Loucy (cell line): Measurements from ENCODE around the gene MGAT5.

ENCODE experiments used
- H2AFZ ChIP-seq: fragments of 200-600 bp; sonication (generic); 2 replicates; pipeline ENCODE4 v1.6.0; 2016; ENCODE audit warnings: antibody characterized with exemption, mild to moderate bottlenecking, low read length, moderate library complexity
- H3F3A ChIP-seq: fragments of 200-600 bp; 2 replicates; pipeline ENCODE4 v1.6.0; 2016; ENCODE audit warnings: antibody characterized with exemption, low read depth, mild to moderate bottlenecking
- H3K27me3 ChIP-seq: fragments of 200-600 bp; sonication (generic); 2 replicates; pipeline ENCODE4 v1.6.1; 2014; ENCODE audit warnings: low read length, mild to moderate bottlenecking; ENCODE audit not compliant: insufficient read depth, poor library complexity, severe bottlenecking
- H3K36me3 ChIP-seq: fragments of 200-600 bp; sonication (generic); 2 replicates; pipeline ENCODE4 v1.6.1; 2016; ENCODE audit warnings: low read length; ENCODE audit not compliant: insufficient read depth
- H3K4me1 ChIP-seq: fragments of 200-600 bp; sonication (generic); 2 replicates; pipeline ENCODE4 v1.5.1; 2014; ENCODE audit warnings: low read length, mild to moderate bottlenecking; ENCODE audit not compliant: insufficient read depth, poor library complexity, severe bottlenecking
- H3K4me2 ChIP-seq: fragments of 200-600 bp; sonication (generic); 2 replicates; pipeline ENCODE4 v1.6.0; 2014; ENCODE audit warnings: antibody characterized with exemption, low read length, low read depth, mild to moderate bottlenecking; ENCODE audit not compliant: poor library complexity, severe bottlenecking
- H3K4me3 ChIP-seq: fragments of 200-600 bp; sonication (generic); 2 replicates; pipeline ENCODE4 v1.5.1; 2014; ENCODE audit warnings: low read length, mild to moderate bottlenecking, mixed read lengths; ENCODE audit not compliant: poor library complexity, severe bottlenecking
- H3K79me2 ChIP-seq: fragments of 200-600 bp; sonication (generic); 2 replicates; pipeline ENCODE4 v1.6.1; 2014; ENCODE audit warnings: low read length; ENCODE audit not compliant: insufficient read depth
- H3K9ac ChIP-seq: fragments of 200-600 bp; sonication (generic); 2 replicates; pipeline ENCODE4 v1.6.0; 2014; ENCODE audit warnings: mild to moderate bottlenecking, low read depth, low read length, moderate library complexity; ENCODE audit not compliant: poor library complexity, severe bottlenecking
- H3K9me2 ChIP-seq: fragments of 200-600 bp; sonication (generic); replicated peaks from 2 replicates; pipeline ENCODE4 v1.6.1; 2016; ENCODE audit warnings: low read depth, low read length, mixed read lengths
- H3K9me3 ChIP-seq: fragments of 200-600 bp; sonication (generic); 2 replicates; pipeline ENCODE4 v1.6.1; 2014; ENCODE audit warnings: mild to moderate bottlenecking, antibody characterized with exemption, low read length, low read depth; ENCODE audit not compliant: insufficient read depth
- H4K20me1 ChIP-seq: fragments of 200-600 bp; sonication (generic); 2 replicates; pipeline ENCODE4 v1.6.0; 2014; ENCODE audit warnings: antibody characterized with exemption, low read length, mild to moderate bottlenecking; ENCODE audit not compliant: insufficient read depth, poor library complexity, severe bottlenecking
- EZH2phosphoT487 ChIP-seq: fragments of 200-600 bp; IDR thresholded peaks from 2 replicates; pipeline ENCODE4 v1.6.1; 2018; ENCODE audit warnings: antibody characterized with exemption, mild to moderate bottlenecking, moderate library complexity, borderline replicate concordance
- TF ChIP-seq, protein P1 (sequence below): fragments of 200-600 bp; sonication (generic); conservative IDR thresholded peaks from 2 replicates; pipeline ENCODE4 v1.5.1; 2014; ENCODE audit warnings: mild to moderate bottlenecking, antibody characterized with exemption, low read length

MGAT5 gene, protein sequence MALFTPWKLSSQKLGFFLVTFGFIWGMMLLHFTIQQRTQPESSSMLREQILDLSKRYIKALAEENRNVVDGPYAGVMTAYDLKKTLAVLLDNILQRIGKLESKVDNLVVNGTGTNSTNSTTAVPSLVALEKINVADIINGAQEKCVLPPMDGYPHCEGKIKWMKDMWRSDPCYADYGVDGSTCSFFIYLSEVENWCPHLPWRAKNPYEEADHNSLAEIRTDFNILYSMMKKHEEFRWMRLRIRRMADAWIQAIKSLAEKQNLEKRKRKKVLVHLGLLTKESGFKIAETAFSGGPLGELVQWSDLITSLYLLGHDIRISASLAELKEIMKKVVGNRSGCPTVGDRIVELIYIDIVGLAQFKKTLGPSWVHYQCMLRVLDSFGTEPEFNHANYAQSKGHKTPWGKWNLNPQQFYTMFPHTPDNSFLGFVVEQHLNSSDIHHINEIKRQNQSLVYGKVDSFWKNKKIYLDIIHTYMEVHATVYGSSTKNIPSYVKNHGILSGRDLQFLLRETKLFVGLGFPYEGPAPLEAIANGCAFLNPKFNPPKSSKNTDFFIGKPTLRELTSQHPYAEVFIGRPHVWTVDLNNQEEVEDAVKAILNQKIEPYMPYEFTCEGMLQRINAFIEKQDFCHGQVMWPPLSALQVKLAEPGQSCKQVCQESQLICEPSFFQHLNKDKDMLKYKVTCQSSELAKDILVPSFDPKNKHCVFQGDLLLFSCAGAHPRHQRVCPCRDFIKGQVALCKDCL

DNA sequence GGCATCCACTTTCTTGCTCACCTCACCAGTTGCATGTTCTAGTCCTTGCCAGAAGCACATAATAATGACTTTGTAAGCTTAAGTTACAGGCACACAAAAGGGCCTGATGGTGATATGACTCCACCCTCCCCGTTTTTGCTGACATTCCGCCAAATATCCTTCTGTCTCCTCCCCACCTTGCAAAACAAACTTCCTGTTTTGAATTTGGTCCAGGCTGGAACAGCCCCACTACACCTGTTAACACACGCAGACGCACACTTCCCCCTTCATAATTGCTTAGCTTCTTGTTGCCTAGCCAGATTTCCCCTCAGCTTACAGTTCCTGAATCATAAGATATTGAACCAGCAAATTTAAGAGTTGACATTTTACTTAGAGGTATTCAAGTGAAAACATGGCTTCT, at the start of gene MGAT5:
Gene MGAT5, plus strand, starts transcription at position 269 of the 400 bp plus-strand sequence. CDS start 332 bp downstream, outside the sequence.
- Histone ChIP-seq H3K9me3 (no peaks in the 10 kb centered on the region), H3K79me2 (peaks cover 86% of the 10 kb centered on the region), H3K4me2 (no peak within 1 kb of the TSS), H3K4me3 (no peak within 1 kb of the TSS), H2AFZ (no peak within 1 kb of the TSS), H3K9ac (no peak within 1 kb of the TSS), H3K36me3 (peaks cover 11% of the 10 kb centered on the region; the same call in 1 of the 2 replicates), H3F3A (no peaks in the 10 kb centered on the region), H3K4me1 (peaks cover 90% of the 10 kb centered on the region), H3K9me2 (no peaks in the 10 kb centered on the region), H3K27me3 (no peaks in the 10 kb centered on the region), H4K20me1 (no peaks in the 10 kb centered on the region)
- TF ChIP-seq, protein P1, sequence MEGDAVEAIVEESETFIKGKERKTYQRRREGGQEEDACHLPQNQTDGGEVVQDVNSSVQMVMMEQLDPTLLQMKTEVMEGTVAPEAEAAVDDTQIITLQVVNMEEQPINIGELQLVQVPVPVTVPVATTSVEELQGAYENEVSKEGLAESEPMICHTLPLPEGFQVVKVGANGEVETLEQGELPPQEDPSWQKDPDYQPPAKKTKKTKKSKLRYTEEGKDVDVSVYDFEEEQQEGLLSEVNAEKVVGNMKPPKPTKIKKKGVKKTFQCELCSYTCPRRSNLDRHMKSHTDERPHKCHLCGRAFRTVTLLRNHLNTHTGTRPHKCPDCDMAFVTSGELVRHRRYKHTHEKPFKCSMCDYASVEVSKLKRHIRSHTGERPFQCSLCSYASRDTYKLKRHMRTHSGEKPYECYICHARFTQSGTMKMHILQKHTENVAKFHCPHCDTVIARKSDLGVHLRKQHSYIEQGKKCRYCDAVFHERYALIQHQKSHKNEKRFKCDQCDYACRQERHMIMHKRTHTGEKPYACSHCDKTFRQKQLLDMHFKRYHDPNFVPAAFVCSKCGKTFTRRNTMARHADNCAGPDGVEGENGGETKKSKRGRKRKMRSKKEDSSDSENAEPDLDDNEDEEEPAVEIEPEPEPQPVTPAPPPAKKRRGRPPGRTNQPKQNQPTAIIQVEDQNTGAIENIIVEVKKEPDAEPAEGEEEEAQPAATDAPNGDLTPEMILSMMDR: no peak
- TF ChIP-seq EZH2phosphoT487: no peak

DNA sequence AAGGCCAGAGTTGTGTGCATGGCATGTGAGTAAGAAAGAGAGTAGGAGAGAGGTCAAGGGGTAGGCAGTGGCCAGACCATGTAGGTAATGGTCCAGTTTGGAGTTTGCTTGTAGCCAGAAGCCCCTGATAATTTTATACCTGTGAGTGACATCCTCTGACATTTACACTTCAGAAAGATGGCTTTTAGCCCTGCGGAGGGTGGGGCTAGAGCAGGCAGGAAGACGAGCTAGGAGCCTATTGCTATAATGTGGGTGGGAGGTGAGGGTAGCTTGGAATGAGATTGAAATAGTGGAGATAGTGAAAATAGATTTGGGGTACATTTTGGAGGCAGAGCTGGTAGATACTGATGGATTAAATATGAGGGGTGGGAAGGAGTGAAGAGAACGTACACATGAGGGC, 48.8 kb upstream of the MGAT5 start:
- Histone ChIP-seq H3F3A (no peaks in the 10 kb centered on the region), H3K36me3 (no peaks in the 10 kb centered on the region), H2AFZ (no peak overlapping the region), H3K4me3 (no peak overlapping the region), H3K4me1 (peaks cover 19% of the 10 kb centered on the region), H3K9ac (no peak overlapping the region), H3K9me3 (no peaks in the 10 kb centered on the region), H3K4me2 (no peak overlapping the region), H3K79me2 (peaks cover 82% of the 10 kb centered on the region), H3K9me2 (no peaks in the 10 kb centered on the region), H4K20me1 (peaks cover 29% of the 10 kb centered on the region), H3K27me3 (no peaks in the 10 kb centered on the region)
- TF ChIP-seq EZH2phosphoT487: no peak
- TF ChIP-seq, protein P1: no peak

DNA sequence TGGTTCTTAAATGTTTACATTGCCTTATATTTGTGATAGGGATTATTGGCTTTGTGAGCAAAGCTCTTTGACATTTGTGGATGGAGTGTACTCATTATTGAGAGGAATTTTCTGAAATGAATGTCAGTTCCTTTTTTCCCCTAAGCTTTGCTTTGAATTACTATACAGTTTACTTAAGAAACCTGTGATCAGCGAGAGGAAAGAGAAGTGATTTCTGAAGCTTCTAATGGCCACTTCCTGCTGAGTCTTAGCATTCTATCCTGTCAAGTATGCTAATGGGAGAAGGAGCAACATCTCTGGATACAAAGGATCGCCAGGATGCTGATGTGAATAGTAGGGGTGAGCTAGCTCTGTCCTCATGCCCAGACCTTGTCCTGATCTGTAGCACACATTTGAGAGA, 47.8 kb upstream of the MGAT5 start:
- Histone ChIP-seq H3K4me2 (no peak overlapping the region), H3K9me3 (no peaks in the 10 kb centered on the region), H3K4me1 (peaks cover 19% of the 10 kb centered on the region), H3K9ac (no peak overlapping the region), H3K36me3 (no peaks in the 10 kb centered on the region), H3F3A (no peaks in the 10 kb centered on the region), H3K4me3 (no peak overlapping the region), H2AFZ (no peak overlapping the region), H4K20me1 (peaks cover 27% of the 10 kb centered on the region), H3K27me3 (no peaks in the 10 kb centered on the region), H3K79me2 (peaks cover 72% of the 10 kb centered on the region), H3K9me2 (no peaks in the 10 kb centered on the region)
- no peak for TF ChIP-seq EZH2phosphoT487
- TF ChIP-seq, protein P1: no peak
